ENCODE data around the gene GAPDHS. TPM values are rescaled to one million over a fixed set of nuclear protein-coding genes. Genes with fewer than 3 reads are reported as not detected.

The GAPDHS gene
- total RNA-seq, 1 donor from 2014 or later: not detected

- Mint-ChIP-seq H3K9me3 (no peaks in the 10 kb centered on the region), H3K4me3 (no peak overlapping the region), H3K4me1 (peaks cover 14% of the 10 kb centered on the region), H3K27me3 (ENCODE audit: insufficient read depth, low read depth) (peaks cover 15% of the 10 kb centered on the region), H3K36me3 (no peaks in the 10 kb centered on the region), H3K27ac (no peak overlapping the region)
- Histone ChIP-seq H3K9me3 (ENCODE audit: low read depth) (no peaks in the 10 kb centered on the region), H3K9ac (no peak overlapping the region), H3K27me3 (peaks cover 4% of the 10 kb centered on the region), H3K4me3 (no peak overlapping the region), H3K27ac (no peak overlapping the region), H3K4me2 (no peak overlapping the region), H3K4me1 (peaks cover 5% of the 10 kb centered on the region), H3K79me2 (ENCODE audit: low read depth) (no peaks in the 10 kb centered on the region), H3F3A (ENCODE audit: low read depth) (peaks cover 4% of the 10 kb centered on the region), H4K20me1 (ENCODE audit: low read depth) (no peaks in the 10 kb centered on the region), H2AFZ (replicated peaks) (no peak overlapping the region), H3K36me3 (no peaks in the 10 kb centered on the region)
- TF ChIP-seq EZH2 (IDR thresholded peaks at IDR 0.05) (no peak), EZH2phosphoT487 (IDR thresholded peaks at IDR 0.05) (no peak)
- TF ChIP-seq, protein P1, sequence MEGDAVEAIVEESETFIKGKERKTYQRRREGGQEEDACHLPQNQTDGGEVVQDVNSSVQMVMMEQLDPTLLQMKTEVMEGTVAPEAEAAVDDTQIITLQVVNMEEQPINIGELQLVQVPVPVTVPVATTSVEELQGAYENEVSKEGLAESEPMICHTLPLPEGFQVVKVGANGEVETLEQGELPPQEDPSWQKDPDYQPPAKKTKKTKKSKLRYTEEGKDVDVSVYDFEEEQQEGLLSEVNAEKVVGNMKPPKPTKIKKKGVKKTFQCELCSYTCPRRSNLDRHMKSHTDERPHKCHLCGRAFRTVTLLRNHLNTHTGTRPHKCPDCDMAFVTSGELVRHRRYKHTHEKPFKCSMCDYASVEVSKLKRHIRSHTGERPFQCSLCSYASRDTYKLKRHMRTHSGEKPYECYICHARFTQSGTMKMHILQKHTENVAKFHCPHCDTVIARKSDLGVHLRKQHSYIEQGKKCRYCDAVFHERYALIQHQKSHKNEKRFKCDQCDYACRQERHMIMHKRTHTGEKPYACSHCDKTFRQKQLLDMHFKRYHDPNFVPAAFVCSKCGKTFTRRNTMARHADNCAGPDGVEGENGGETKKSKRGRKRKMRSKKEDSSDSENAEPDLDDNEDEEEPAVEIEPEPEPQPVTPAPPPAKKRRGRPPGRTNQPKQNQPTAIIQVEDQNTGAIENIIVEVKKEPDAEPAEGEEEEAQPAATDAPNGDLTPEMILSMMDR (IDR thresholded peaks at IDR 0.05): no peak
- DNase-seq (ENCODE audit: low spot score): no peak
Observed at GRCh38 chr19:35519291-35519690, 14.0 kb upstream of the GAPDHS start.

- no peak overlapping the region for H3K4me3 Mint-ChIP-seq
Observed at GRCh38 chr19:35521124-35521743, 12.0 kb upstream of the GAPDHS start.

GRCh38 chr19:35522745-35523327, 10.4 kb upstream of the GAPDHS start:
- no peak overlapping the region for H3K27ac Mint-ChIP-seq
- DNase-seq (ENCODE audit: low spot score): no peak
- no peaks in the 10 kb centered on the region for H3K9me3 Mint-ChIP-seq
- no peaks in the 10 kb centered on the region for H3K27me3 ChIP-seq
- H3K4me3 Mint-ChIP-seq: no peak overlapping the region
- H3K79me2 ChIP-seq (ENCODE audit: low read depth): no peaks in the 10 kb centered on the region
- no peaks in the 10 kb centered on the region for H4K20me1 ChIP-seq (ENCODE audit: low read depth)
- H3K36me3 Mint-ChIP-seq: no peaks in the 10 kb centered on the region
- peaks cover 20% of the 10 kb centered on the region for H3K4me1 Mint-ChIP-seq
- H2AFZ ChIP-seq (replicated peaks): no peak overlapping the region
- H3K9ac ChIP-seq: no peak overlapping the region
- H3K4me1 ChIP-seq: peaks cover 15% of the 10 kb centered on the region
- H3K36me3 ChIP-seq: no peaks in the 10 kb centered on the region
- H3F3A ChIP-seq (ENCODE audit: low read depth): peaks cover 9% of the 10 kb centered on the region
- no peaks in the 10 kb centered on the region for H3K9me3 ChIP-seq (ENCODE audit: low read depth)
- TF ChIP-seq EZH2 (IDR thresholded peaks at IDR 0.05): no peak
- no peak for TF ChIP-seq EZH2phosphoT487 (IDR thresholded peaks at IDR 0.05)
- TF ChIP-seq, protein P1 (IDR thresholded peaks at IDR 0.05): no peak
- no peak overlapping the region for H3K27ac ChIP-seq
- H3K4me2 ChIP-seq: no peak overlapping the region
- H3K4me3 ChIP-seq: no peak overlapping the region
- peaks cover 6% of the 10 kb centered on the region for H3K27me3 Mint-ChIP-seq (ENCODE audit: insufficient read depth, low read depth)

More at GRCh38 chr19:35521124-35521743, 12.0 kb upstream of the GAPDHS start:
- Histone ChIP-seq H3F3A (ENCODE audit: low read depth) (peaks cover 9% of the 10 kb centered on the region), H3K79me2 (ENCODE audit: low read depth) (no peaks in the 10 kb centered on the region), H3K36me3 (no peaks in the 10 kb centered on the region), H4K20me1 (ENCODE audit: low read depth) (no peaks in the 10 kb centered on the region), H3K27ac (no peak overlapping the region), H3K27me3 (no peaks in the 10 kb centered on the region), H3K9ac (no peak overlapping the region), H3K4me2 (no peak overlapping the region), H2AFZ (replicated peaks) (no peak overlapping the region), H3K9me3 (ENCODE audit: low read depth) (no peaks in the 10 kb centered on the region), H3K4me3 (no peak overlapping the region), H3K4me1 (peaks cover 15% of the 10 kb centered on the region)
- H3K27me3 Mint-ChIP-seq (ENCODE audit: insufficient read depth, low read depth): peaks cover 11% of the 10 kb centered on the region
- no peaks in the 10 kb centered on the region for H3K9me3 Mint-ChIP-seq
- peaks cover 20% of the 10 kb centered on the region for H3K4me1 Mint-ChIP-seq
- TF ChIP-seq EZH2 (IDR thresholded peaks at IDR 0.05): no peak
- TF ChIP-seq, protein P1 (IDR thresholded peaks at IDR 0.05): no peak
- TF ChIP-seq EZH2phosphoT487 (IDR thresholded peaks at IDR 0.05): no peak
- peak overlapping the region; percentile 50 for H3K27ac Mint-ChIP-seq
- H3K36me3 Mint-ChIP-seq: no peaks in the 10 kb centered on the region
- DNase-seq (ENCODE audit: low spot score): no peak
